ENCODE measurements around the gene SLFN11.
"Not testable (repeated sequence)": the region's sequence is repeated elsewhere in the genome, so short reads cannot be mapped to it uniquely, and the experiment has no call there.

Gene SLFN11

GRCh38 chr17:35312790-35313711 lies 60.4 kb downstream of the SLFN11 start:
- Histone ChIP-seq H2AFZ (ENCODE audit: low read depth, low read length, severe bottlenecking) (no peak overlapping the region), H3K9me2 (replicated peaks; ENCODE audit: insufficient read depth, low read length) (no peaks in the 10 kb centered on the region), H3F3A (ENCODE audit: insufficient read depth) (no peaks in the 10 kb centered on the region), H3K27me3 (ENCODE audit: low read length) (no peaks in the 10 kb centered on the region), H3K9ac (ENCODE audit: low read length) (no peak overlapping the region), H4K20me1 (ENCODE audit: low read depth, low read length) (no peaks in the 10 kb centered on the region), H3K79me2 (ENCODE audit: insufficient read depth, low read length) (no peaks in the 10 kb centered on the region), H3K36me3 (ENCODE audit: low read length) (no peaks in the 10 kb centered on the region), H3K27ac (ENCODE audit: low read depth, low read length) (no peak overlapping the region), H3K4me2 (ENCODE audit: low read depth, low read length, poor library complexity, severe bottlenecking) (no peak overlapping the region), H3K9me3 (ENCODE audit: insufficient read depth, low read length) (no peaks in the 10 kb centered on the region), H3K4me3 (ENCODE audit: insufficient read depth, low read length, poor library complexity, severe bottlenecking) (no peak overlapping the region)
- TF ChIP-seq CTCF (IDR thresholded peaks at IDR 0.05; ENCODE audit: insufficient read depth, low read length, poor library complexity, severe bottlenecking) (peak; percentile 84), EZH2phosphoT487 (conservative IDR thresholded peaks at IDR 0.05; ENCODE audit: low read length) (no peak)

- Histone ChIP-seq H4K20me1 (ENCODE audit: low read depth, low read length) (no peaks in the 10 kb centered on the region), H3K4me3 (ENCODE audit: insufficient read depth, low read length, poor library complexity, severe bottlenecking) (no peak overlapping the region), H3K9me3 (ENCODE audit: insufficient read depth, low read length) (no peaks in the 10 kb centered on the region), H3F3A (ENCODE audit: insufficient read depth) (no peaks in the 10 kb centered on the region), H3K9ac (ENCODE audit: low read length) (no peak overlapping the region), H3K27me3 (ENCODE audit: low read length) (no peaks in the 10 kb centered on the region), H3K27ac (ENCODE audit: low read depth, low read length) (no peak overlapping the region), H2AFZ (ENCODE audit: low read depth, low read length, severe bottlenecking) (no peak overlapping the region), H3K4me2 (ENCODE audit: low read depth, low read length, poor library complexity, severe bottlenecking) (no peak overlapping the region), H3K36me3 (ENCODE audit: low read length) (no peaks in the 10 kb centered on the region), H3K79me2 (ENCODE audit: insufficient read depth, low read length) (no peaks in the 10 kb centered on the region), H3K9me2 (replicated peaks; ENCODE audit: insufficient read depth, low read length) (no peaks in the 10 kb centered on the region)
- TF ChIP-seq EZH2phosphoT487 (conservative IDR thresholded peaks at IDR 0.05; ENCODE audit: low read length) (no peak), CTCF (IDR thresholded peaks at IDR 0.05; ENCODE audit: insufficient read depth, low read length, poor library complexity, severe bottlenecking) (no peak)
These were observed 61.1 kb downstream of the SLFN11 start for GRCh38 chr17:35312346-35312745.

GRCh38 chr17:35309345-35309744 lies 64.1 kb downstream of the SLFN11 start:
- not testable (repeated sequence) for H3K27ac ChIP-seq (ENCODE audit: low read depth, low read length); H2AFZ ChIP-seq (ENCODE audit: low read depth, low read length, severe bottlenecking); H3K4me2 ChIP-seq (ENCODE audit: low read depth, low read length, poor library complexity, severe bottlenecking); H3K4me3 ChIP-seq (ENCODE audit: insufficient read depth, low read length, poor library complexity, severe bottlenecking); H3K36me3 ChIP-seq (ENCODE audit: low read length); H3K9me3 ChIP-seq (ENCODE audit: insufficient read depth, low read length); H3F3A ChIP-seq (ENCODE audit: insufficient read depth); H3K79me2 ChIP-seq (ENCODE audit: insufficient read depth, low read length); H3K9ac ChIP-seq (ENCODE audit: low read length); H3K27me3 ChIP-seq (ENCODE audit: low read length); H3K9me2 ChIP-seq (replicated peaks; ENCODE audit: insufficient read depth, low read length); H4K20me1 ChIP-seq (ENCODE audit: low read depth, low read length)
